HEK293 (cell line): ENCODE measurements around the gene NRP1.
A peak's percentile ranks its signal among the peaks of the same experiment; 100 is the strongest.

Experiments used
- CTCF ChIP-seq: fragments of 450-650 bp; formaldehyde crosslinking; IDR thresholded peaks from 2 replicates; pipeline ENCODE4 v1.5.1; 2016; ENCODE audit warnings: missing biosample characterization, missing genetic modification characterization
- GLI2 ChIP-seq: fragments of 450-650 bp; formaldehyde crosslinking; IDR thresholded peaks from 2 replicates; pipeline ENCODE4; 2017; ENCODE audit warnings: missing biosample characterization, missing genetic modification characterization, low read depth, borderline replicate concordance
- GLIS1 ChIP-seq: fragments of 450-650 bp; formaldehyde crosslinking; IDR thresholded peaks from 2 replicates; pipeline ENCODE4 v1.5.1; 2016; ENCODE audit warnings: missing biosample characterization, missing genetic modification characterization
- KLF8 ChIP-seq: fragments of 450-650 bp; formaldehyde crosslinking; IDR thresholded peaks from 2 replicates; pipeline ENCODE4 v1.5.1; 2016; ENCODE audit warnings: missing biosample characterization, missing genetic modification characterization
- ZBTB20 ChIP-seq: fragments of 450-650 bp; formaldehyde crosslinking; IDR thresholded peaks from 2 replicates; pipeline ENCODE4 v1.5.1; 2016; ENCODE audit warnings: missing biosample characterization, missing genetic modification characterization
- ZBTB26 ChIP-seq: fragments of 450-650 bp; formaldehyde crosslinking; optimal IDR thresholded peaks from 2 replicates; pipeline ENCODE3; 2016; ENCODE audit warnings: missing biosample characterization, mild to moderate bottlenecking, missing genetic modification characterization
- ZFP3 ChIP-seq: fragments of 450-650 bp; formaldehyde crosslinking; IDR thresholded peaks from 2 replicates; pipeline ENCODE4 v1.5.1; 2016; ENCODE audit warnings: low read depth, missing biosample characterization, missing genetic modification characterization
- ZFP41 ChIP-seq: fragments of 450-650 bp; formaldehyde crosslinking; IDR thresholded peaks from 2 replicates; pipeline ENCODE4 v1.5.1; 2016; ENCODE audit warnings: missing biosample characterization, missing genetic modification characterization, borderline replicate concordance
- ZNF157 ChIP-seq: fragments of 450-650 bp; formaldehyde crosslinking; IDR thresholded peaks from 2 replicates; pipeline ENCODE4 v1.5.1; 2016; ENCODE audit warnings: missing biosample characterization, missing genetic modification characterization
- ZNF324 ChIP-seq: fragments of 450-650 bp; formaldehyde crosslinking; IDR thresholded peaks from 2 replicates; pipeline ENCODE4 v1.5.1; 2016; ENCODE audit warnings: missing biosample characterization, missing genetic modification characterization
- ZNF37A ChIP-seq: fragments of 450-650 bp; IDR thresholded peaks from 2 replicates; pipeline ENCODE4 v1.5.1; 2018; ENCODE audit warnings: missing biosample characterization, missing genetic modification characterization
- ZNF530 ChIP-seq: fragments of 450-650 bp; formaldehyde crosslinking; IDR thresholded peaks from 2 replicates; pipeline ENCODE4 v1.5.1; 2016; ENCODE audit warnings: low read depth, missing biosample characterization, missing genetic modification characterization
- ZNF548 ChIP-seq: fragments of 450-650 bp; formaldehyde crosslinking; IDR thresholded peaks from 2 replicates; pipeline ENCODE4 v1.5.1; 2016; ENCODE audit warnings: missing biosample characterization, missing genetic modification characterization
- ZNF610 ChIP-seq: fragments of 450-650 bp; formaldehyde crosslinking; IDR thresholded peaks from 2 replicates; pipeline ENCODE4 v1.5.1; 2016; ENCODE audit warnings: missing biosample characterization, missing genetic modification characterization, borderline replicate concordance
- ZNF629 ChIP-seq: fragments of 450-650 bp; formaldehyde crosslinking; IDR thresholded peaks from 2 replicates; pipeline ENCODE4 v1.5.1; 2017; ENCODE audit warnings: missing biosample characterization, missing genetic modification characterization
- ZNF664 ChIP-seq: fragments of 450-650 bp; formaldehyde crosslinking; IDR thresholded peaks from 2 replicates; pipeline ENCODE4 v1.5.1; 2016; ENCODE audit warnings: missing biosample characterization, missing genetic modification characterization
- ZNF677 ChIP-seq: fragments of 450-650 bp; IDR thresholded peaks from 2 replicates; pipeline ENCODE4 v1.5.0; 2018; ENCODE audit warnings: missing biosample characterization, mild to moderate bottlenecking, missing genetic modification characterization, moderate library complexity
- ZNF76 ChIP-seq: fragments of 450-650 bp; formaldehyde crosslinking; IDR thresholded peaks from 2 replicates; pipeline ENCODE4; 2016; ENCODE audit warnings: low read depth, missing biosample characterization, missing genetic modification characterization, borderline replicate concordance
- ZNF843 ChIP-seq: fragments of 450-650 bp; formaldehyde crosslinking; IDR thresholded peaks from 2 replicates; pipeline ENCODE4 v1.5.1; 2016; ENCODE audit warnings: missing biosample characterization, missing genetic modification characterization
- TF ChIP-seq, protein P1 (sequence below): fragments of 450-650 bp; IDR thresholded peaks from 2 replicates; pipeline ENCODE4 v1.5.1; 2018; ENCODE audit warnings: missing biosample characterization, missing genetic modification characterization
- TF ChIP-seq, protein P2 (sequence below): fragments of 450-650 bp; formaldehyde crosslinking; IDR thresholded peaks from 2 replicates; pipeline ENCODE4 v1.5.1; 2016; ENCODE audit warnings: missing biosample characterization, missing genetic modification characterization, low read depth
- TF ChIP-seq, protein P3 (sequence below): fragments of 450-650 bp; formaldehyde crosslinking; IDR thresholded peaks from 2 replicates; pipeline ENCODE4 v1.5.1; 2017; ENCODE audit warnings: missing biosample characterization, missing genetic modification characterization
- TF ChIP-seq, protein P4 (sequence below): fragments of 450-650 bp; formaldehyde crosslinking; IDR thresholded peaks from 2 replicates; pipeline ENCODE4 v1.5.1; 2017; ENCODE audit warnings: missing biosample characterization, missing genetic modification characterization
- TF ChIP-seq, protein P5 (sequence below): fragments of 450-650 bp; formaldehyde crosslinking; IDR thresholded peaks from 2 replicates; pipeline ENCODE4 v1.5.1; 2017; ENCODE audit warnings: missing biosample characterization, missing genetic modification characterization
- TF ChIP-seq, protein P6 (sequence below): fragments of 450-650 bp; formaldehyde crosslinking; IDR thresholded peaks from 2 replicates; pipeline ENCODE4 v1.5.1; 2016; ENCODE audit warnings: missing biosample characterization, missing genetic modification characterization

NRP1 gene

GRCh38 chr10:33325929-33326328 is 8.5 kb downstream of the NRP1 start (continued):
- TF ChIP-seq ZBTB20 (no peak), GLIS1 (tag by site-specific recombination) (peak; percentile 66; the same call in 1 of the 2 replicates), ZNF76 (no peak; the same call in 1 of the 2 replicates), ZNF629 (tag by site-specific recombination) (peak; percentile 88), ZNF610 (tag by site-specific recombination) (peak; percentile 70; the same call in 1 of the 2 replicates), ZNF324 (tag by site-specific recombination) (0 out of 2 replicates have a peak, but pooled peaks have one; percentile 54), CTCF (no peak), ZNF664 (tag by site-specific recombination) (peak; percentile 42; the same call in 1 of the 2 replicates), ZNF677 (tag by site-specific recombination) (no peak), ZNF843 (peak; percentile 99), ZNF157 (tag by site-specific recombination) (no peak), GLI2 (peak; percentile 92), KLF8 (tag by site-specific recombination) (peak; percentile 54; the same call in 1 of the 2 replicates), ZNF530 (tag by site-specific recombination) (no peak), ZFP41 (tag by site-specific recombination) (no peak), ZNF548 (tag by site-specific recombination) (no peak), ZFP3 (no peak), ZBTB26 (tag by site-specific recombination) (no peak), ZNF37A (tag by site-specific recombination) (no peak)
- TF ChIP-seq, protein P1, sequence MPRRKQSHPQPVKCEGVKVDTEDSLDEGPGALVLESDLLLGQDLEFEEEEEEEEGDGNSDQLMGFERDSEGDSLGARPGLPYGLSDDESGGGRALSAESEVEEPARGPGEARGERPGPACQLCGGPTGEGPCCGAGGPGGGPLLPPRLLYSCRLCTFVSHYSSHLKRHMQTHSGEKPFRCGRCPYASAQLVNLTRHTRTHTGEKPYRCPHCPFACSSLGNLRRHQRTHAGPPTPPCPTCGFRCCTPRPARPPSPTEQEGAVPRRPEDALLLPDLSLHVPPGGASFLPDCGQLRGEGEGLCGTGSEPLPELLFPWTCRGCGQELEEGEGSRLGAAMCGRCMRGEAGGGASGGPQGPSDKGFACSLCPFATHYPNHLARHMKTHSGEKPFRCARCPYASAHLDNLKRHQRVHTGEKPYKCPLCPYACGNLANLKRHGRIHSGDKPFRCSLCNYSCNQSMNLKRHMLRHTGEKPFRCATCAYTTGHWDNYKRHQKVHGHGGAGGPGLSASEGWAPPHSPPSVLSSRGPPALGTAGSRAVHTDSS (tag by site-specific recombination) = peak; percentile 59
- TF ChIP-seq, protein P2, sequence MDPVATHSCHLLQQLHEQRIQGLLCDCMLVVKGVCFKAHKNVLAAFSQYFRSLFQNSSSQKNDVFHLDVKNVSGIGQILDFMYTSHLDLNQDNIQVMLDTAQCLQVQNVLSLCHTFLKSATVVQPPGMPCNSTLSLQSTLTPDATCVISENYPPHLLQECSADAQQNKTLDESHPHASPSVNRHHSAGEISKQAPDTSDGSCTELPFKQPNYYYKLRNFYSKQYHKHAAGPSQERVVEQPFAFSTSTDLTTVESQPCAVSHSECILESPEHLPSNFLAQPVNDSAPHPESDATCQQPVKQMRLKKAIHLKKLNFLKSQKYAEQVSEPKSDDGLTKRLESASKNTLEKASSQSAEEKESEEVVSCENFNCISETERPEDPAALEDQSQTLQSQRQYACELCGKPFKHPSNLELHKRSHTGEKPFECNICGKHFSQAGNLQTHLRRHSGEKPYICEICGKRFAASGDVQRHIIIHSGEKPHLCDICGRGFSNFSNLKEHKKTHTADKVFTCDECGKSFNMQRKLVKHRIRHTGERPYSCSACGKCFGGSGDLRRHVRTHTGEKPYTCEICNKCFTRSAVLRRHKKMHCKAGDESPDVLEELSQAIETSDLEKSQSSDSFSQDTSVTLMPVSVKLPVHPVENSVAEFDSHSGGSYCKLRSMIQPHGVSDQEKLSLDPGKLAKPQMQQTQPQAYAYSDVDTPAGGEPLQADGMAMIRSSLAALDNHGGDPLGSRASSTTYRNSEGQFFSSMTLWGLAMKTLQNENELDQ = 0 out of 2 replicates have a peak, but pooled peaks have one; percentile 44
- TF ChIP-seq, protein P3, sequence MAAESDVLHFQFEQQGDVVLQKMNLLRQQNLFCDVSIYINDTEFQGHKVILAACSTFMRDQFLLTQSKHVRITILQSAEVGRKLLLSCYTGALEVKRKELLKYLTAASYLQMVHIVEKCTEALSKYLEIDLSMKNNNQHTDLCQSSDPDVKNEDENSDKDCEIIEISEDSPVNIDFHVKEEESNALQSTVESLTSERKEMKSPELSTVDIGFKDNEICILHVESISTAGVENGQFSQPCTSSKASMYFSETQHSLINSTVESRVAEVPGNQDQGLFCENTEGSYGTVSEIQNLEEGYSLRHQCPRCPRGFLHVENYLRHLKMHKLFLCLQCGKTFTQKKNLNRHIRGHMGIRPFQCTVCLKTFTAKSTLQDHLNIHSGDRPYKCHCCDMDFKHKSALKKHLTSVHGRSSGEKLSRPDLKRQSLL (tag by site-specific recombination) = 0 out of 2 replicates have a peak, but pooled peaks have one; percentile 42
- TF ChIP-seq, protein P4, sequence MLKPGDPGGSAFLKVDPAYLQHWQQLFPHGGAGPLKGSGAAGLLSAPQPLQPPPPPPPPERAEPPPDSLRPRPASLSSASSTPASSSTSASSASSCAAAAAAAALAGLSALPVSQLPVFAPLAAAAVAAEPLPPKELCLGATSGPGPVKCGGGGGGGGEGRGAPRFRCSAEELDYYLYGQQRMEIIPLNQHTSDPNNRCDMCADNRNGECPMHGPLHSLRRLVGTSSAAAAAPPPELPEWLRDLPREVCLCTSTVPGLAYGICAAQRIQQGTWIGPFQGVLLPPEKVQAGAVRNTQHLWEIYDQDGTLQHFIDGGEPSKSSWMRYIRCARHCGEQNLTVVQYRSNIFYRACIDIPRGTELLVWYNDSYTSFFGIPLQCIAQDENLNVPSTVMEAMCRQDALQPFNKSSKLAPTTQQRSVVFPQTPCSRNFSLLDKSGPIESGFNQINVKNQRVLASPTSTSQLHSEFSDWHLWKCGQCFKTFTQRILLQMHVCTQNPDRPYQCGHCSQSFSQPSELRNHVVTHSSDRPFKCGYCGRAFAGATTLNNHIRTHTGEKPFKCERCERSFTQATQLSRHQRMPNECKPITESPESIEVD (tag by site-specific recombination) = peak; percentile 100
- TF ChIP-seq, protein P5, sequence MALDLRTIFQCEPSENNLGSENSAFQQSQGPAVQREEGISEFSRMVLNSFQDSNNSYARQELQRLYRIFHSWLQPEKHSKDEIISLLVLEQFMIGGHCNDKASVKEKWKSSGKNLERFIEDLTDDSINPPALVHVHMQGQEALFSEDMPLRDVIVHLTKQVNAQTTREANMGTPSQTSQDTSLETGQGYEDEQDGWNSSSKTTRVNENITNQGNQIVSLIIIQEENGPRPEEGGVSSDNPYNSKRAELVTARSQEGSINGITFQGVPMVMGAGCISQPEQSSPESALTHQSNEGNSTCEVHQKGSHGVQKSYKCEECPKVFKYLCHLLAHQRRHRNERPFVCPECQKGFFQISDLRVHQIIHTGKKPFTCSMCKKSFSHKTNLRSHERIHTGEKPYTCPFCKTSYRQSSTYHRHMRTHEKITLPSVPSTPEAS = peak; percentile 34; the same call in 1 of the 2 replicates
- TF ChIP-seq, protein P6, sequence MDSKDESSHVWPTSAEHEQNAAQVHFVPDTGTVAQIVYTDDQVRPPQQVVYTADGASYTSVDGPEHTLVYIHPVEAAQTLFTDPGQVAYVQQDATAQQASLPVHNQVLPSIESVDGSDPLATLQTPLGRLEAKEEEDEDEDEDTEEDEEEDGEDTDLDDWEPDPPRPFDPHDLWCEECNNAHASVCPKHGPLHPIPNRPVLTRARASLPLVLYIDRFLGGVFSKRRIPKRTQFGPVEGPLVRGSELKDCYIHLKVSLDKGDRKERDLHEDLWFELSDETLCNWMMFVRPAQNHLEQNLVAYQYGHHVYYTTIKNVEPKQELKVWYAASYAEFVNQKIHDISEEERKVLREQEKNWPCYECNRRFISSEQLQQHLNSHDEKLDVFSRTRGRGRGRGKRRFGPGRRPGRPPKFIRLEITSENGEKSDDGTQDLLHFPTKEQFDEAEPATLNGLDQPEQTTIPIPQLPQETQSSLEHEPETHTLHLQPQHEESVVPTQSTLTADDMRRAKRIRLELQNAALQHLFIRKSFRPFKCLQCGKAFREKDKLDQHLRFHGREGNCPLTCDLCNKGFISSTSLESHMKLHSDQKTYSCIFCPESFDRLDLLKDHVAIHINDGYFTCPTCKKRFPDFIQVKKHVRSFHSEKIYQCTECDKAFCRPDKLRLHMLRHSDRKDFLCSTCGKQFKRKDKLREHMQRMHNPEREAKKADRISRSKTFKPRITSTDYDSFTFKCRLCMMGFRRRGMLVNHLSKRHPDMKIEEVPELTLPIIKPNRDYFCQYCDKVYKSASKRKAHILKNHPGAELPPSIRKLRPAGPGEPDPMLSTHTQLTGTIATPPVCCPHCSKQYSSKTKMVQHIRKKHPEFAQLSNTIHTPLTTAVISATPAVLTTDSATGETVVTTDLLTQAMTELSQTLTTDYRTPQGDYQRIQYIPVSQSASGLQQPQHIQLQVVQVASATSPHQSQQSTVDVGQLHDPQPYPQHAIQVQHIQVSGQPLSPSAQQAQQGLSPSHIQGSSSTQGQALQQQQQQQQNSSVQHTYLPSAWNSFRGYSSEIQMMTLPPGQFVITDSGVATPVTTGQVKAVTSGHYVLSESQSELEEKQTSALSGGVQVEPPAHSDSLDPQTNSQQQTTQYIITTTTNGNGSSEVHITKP (tag by site-specific recombination) = 0 out of 2 replicates have a peak, but pooled peaks have one; percentile 19
